GM19099 (cell line): ENCODE measurements around the gene SAPCD1.

Experiments
- POLR2A ChIP-seq: IDR thresholded peaks from 3 replicates; pipeline ENCODE4 v1.6.1; 2011; ENCODE audit warnings: low read depth; ENCODE audit not compliant: insufficient read length; ENCODE audit errors: extremely low read depth

Gene SAPCD1

DNA sequence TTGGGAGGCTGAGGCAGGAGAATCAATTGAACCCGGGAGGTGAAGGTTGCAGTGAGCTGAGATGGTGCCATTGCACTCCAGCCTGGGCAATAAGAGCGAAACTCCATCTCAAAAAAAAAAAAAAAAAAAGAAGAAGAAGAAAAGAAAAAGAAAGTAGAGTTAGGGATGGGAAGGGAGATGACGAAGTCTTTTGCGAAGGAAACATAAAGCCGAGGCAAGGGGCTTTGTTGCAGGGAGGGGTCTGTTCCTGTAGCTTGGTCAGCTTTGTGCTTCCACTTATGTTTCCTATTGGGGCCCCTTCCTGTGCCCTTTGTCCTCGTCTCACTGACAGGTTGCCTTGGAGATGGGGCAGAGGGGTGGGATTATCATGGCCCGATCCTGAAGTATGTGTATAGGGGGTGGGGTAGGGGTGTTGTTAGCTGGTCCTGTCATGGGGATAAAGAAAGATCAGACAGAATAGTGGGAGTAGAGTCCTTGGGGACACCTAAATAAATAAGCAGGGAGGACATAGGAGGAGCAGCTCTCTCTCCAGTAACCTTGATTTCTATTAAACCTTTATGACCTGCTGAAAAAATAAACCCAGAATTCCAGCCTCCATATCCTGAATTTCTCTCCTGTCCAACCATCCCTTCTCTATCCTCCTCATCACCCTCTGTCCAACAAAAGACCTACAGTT lies 25.0 kb upstream of the SAPCD1 start:
- no peak for TF ChIP-seq POLR2A

GRCh38 chr6:31737991-31738979 lies 24.2 kb upstream of the SAPCD1 start:
- peak; percentile 60 for TF ChIP-seq POLR2A

DNA sequence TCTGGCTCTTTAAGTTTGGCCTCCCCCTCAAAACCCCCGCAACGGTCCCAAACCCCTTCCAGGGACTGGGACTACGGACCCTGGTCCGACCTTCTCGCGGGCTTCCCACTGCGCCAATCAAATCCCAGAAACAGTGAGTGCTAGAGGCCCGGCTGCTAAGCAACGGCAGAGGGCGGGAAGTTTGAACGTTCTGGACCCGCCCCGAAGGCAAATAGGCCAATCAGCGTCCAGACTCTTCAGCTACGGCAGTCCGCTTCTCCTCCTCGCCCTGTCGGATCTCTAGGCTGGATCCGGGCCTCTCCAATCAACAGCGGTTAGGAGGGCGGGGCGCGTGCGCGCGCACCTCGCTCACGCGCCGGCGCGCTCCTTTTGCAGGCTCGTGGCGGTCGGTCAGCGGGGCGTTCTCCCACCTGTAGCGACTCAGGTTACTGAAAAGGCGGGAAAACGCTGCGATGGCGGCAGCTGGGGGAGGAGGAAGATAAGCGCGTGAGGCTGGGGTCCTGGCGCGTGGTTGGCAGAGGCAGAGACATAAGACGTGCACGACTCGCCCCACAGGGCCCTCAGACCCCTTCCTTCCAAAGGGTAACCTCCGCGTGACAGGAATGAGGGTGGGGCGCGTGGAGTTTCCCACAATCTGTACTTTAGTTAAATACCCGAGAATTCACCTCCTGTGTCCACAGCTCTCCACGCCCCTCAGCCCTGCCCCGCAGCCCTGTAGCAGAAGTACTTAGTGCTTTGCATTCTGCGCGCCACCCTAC lies 22.6 kb upstream of the SAPCD1 start, which contains the start of gene MSH5:
MSH5 (plus strand) TSS at position 367 of the 758 bp plus-strand sequence. CDS start 462 bp downstream, outside the sequence.
- TF ChIP-seq POLR2A: peak; percentile 68

- no peak for TF ChIP-seq POLR2A
These were observed 21.8 kb upstream of the SAPCD1 start for GRCh38 chr6:31740397-31741223.

DNA sequence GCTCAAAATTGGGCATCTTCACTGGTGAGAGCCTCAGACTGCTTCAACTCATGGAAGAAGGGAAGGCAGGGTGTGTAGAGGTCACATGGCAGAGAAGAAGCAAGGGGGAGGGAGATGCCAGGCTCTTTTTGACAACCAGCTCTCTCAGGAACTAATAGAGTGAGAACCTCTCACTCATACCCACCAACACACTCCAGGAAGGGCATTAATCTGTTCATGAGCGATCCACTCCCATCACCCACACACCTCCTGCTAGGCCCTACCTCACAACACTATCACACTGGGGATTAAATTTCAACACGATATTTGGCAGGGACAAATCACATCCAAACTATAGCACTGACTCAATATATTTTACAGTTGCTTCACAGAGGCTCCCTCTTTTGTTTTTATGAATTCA lies 20.6 kb upstream of the SAPCD1 start:
- no peak for TF ChIP-seq POLR2A

DNA sequence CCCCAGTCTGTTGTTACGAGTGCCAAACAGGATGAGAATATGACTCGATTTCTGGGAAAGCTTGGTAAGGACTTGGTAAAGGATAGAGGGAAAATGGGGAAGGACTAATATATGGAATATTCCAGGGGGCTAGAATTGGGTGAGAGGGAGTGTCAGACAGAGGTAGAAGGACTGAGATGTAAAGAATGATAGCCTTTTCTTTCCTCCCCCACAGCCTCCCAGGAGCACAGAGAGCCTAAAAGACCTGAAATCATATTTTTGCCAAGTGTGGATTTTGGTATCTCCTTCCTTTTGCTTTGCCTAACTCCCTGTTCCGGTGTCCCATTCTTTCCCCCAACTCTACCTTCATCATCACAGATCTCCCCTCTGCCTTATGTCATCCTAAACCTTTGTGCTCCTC lies 19.6 kb upstream of the SAPCD1 start:
- TF ChIP-seq POLR2A: no peak

DNA sequence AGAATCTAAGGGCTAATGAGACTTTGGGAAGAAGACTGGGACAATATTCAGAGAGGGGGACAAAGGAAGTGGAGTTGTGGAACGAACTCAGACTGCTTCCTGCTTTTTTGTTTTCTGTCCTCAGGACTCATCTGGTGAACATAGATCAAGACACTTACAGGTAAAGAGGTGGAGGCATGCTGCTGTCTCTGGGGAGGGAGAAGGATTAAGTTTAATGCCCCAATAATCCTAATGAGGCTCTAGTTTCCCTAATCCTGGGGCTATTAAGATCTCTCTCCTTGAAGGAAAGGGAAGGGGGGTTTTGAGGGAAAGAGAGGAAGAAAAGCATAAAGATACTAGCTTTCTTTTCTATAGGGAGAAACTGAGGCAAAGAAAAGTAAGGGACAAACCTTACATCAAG lies 18.0 kb upstream of the SAPCD1 start:
- no peak for TF ChIP-seq POLR2A

- TF ChIP-seq POLR2A: no peak
These were observed 13.0 kb upstream of the SAPCD1 start for GRCh38 chr6:31749301-31750036.

- TF ChIP-seq POLR2A: no peak
These were observed 11.9 kb upstream of the SAPCD1 start for GRCh38 chr6:31750411-31751022.

- TF ChIP-seq POLR2A: no peak
These were observed 9.6 kb upstream of the SAPCD1 start for GRCh38 chr6:31752739-31753319.

- TF ChIP-seq POLR2A: no peak
These were observed 4.2 kb upstream of the SAPCD1 start for GRCh38 chr6:31758281-31758680.

- no peak for TF ChIP-seq POLR2A
These were observed 1.7 kb upstream of the SAPCD1 start for GRCh38 chr6:31760790-31761189.

GRCh38 chr6:31761343-31761742 lies 1.1 kb upstream of the SAPCD1 start:
- TF ChIP-seq POLR2A: no peak

GRCh38 chr6:31762878-31763618 lies 592 bp downstream of the SAPCD1 start:
- no peak for TF ChIP-seq POLR2A
